Left ventricle myocardium superior (tissue), 1 donor: Measurements from ENCODE around the gene BOC. TPM values are rescaled to one million over a fixed set of nuclear protein-coding genes. Genes with fewer than 3 reads are reported as not detected.

Experiments used
- ATAC-seq: fragments of 200-7000 bp; cut with Tn5 transposase; one replicate; pipeline ENCODE4 v1.9.1; 2020; ENCODE audit warnings: mild to moderate bottlenecking, moderate library complexity
- DNase-seq: peaks from one replicate; pipeline ENCODE4 v3.0.0-alpha.2; 2020
- intact Hi-C: fragments of 100-400 bp; cut with micrococcal nuclease; formaldehyde crosslinking; loops from one replicate; pipeline ENCODE4 v1.11.0; 2022
- total RNA-seq: library from RNA; stranded (reverse); fragmentation: NEBNext Ultra II Directional; extraction: Animal tissue kit (Norgen Biotek cat#: 25700); gene quantifications from one replicate; pipeline ENCODE4 v1.2.1, GENCODE V29; 2021
- donor health status: DM: no; HTN: yes; CAD: no; lungs with severe emphysema.

The BOC gene
- total RNA-seq, 1 donor from 2014 or later = 5.5 TPM

DNA sequence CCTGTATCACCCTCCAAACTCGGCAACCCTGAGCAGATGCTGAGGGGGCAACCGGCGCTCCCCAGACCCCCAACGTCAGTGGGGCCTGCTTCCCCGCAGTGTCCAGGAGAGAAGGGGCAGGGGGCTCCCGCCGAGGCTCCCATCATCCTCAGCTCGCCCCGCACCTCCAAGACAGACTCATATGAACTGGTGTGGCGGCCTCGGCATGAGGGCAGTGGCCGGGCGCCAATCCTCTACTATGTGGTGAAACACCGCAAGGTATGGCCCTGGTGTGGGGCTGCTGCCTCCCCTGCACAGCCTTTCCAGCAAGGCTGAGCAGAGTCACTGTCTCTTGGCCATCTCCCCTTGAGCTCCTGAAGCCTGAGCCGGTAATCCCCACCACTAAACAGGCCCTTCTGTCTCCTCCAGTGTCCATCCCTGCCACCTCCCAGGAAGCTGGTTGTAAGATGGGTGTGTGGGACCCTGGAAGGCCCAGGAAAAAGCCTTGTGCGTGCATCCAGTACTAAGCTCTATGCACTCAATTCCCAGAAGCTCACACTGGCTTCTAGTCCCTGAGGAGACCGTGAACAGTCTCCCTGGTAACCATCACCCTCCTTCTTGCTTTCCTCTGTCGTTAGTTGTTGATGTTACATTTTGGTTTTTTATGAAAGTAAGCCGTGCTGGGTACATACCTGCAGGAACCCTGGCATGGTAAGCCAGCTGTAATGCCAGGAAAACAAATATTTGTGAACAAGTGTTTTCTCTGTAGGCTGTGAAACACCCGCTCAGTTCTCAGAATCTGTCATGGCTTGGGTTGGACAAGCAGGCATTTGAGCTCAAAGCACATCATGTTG, 63.3 kb downstream of the BOC start:
- DNase-seq (no peak), ATAC-seq (no peak)
- intact Hi-C loops = no loop called here

DNA sequence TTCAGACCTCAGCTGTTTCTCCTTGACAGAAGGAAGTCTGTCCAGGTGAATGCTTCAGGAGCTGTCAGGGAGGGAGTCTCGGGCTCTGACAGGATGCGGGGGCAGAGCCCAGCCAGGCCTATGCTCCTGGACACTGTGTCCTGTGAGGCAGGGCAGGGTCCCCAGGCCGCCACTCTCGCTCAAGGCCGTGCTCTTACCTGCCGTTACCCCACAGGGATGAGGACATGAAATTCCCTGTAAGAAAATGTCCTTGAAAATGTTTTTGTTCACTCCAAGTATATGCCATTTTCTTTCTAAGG, 63.9 kb downstream of the BOC start:
- intact Hi-C loops = no loop called here
- DNase-seq = no peak
- no peak for ATAC-seq

DNA sequence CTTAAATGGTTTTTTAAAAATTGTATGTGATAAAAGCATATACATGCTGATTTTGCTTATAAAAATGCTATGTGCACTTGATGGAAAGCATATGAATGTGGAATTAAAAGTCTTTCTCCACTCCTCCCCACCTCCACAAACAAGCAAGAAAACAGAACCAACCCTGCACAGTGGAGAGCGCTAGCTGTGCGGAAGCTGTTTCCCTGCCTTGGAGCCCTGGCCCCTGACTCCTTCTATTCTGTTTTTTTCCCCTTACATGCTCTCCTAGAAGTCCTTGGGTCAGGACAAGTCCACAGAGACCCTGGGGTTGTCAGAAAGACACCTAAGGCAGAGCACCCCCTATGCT, 64.2 kb downstream of the BOC start:
- DNase-seq (no peak), ATAC-seq (peak; percentile 42)
- intact Hi-C loops = no loop called here

DNA sequence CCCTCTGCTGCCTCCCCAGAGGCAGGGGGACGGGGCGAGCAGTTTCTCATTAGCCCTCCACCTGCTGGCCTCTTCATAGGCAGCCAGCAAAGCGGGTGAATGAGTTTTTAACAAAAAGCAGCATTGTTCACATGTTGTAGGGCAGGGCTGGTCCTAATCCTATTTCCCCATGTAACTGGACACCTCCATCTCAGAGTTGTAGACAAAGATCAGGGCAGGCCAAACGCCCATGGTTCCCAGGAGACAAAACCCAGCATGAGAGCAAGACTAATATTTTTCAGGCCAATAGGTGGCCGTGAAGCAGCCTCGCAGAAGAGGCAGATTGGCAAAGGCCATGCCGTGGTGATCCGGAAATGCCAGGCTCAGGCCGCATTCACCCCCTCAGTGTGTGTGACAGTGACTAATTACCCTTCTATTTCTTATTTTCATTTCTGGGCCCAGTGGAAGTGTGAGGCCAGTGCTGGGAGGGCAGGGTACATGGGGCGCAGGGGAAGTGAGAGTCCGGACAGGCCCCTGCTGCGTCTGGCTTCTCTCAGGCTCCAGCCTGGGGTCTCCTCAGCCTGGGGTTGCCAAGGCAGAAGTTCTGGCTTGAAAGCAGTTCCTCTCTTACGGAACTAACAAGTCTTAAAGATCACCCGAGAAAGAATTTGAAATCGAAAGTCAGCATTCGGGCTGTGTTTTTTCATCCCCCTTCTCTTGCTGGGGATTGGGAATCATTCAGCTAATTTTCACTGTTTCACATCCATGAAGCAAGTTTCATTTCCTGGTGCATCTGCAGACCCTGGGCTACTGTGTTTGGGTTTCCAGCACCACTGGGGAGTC, 64.8 kb downstream of the BOC start:
- DNase-seq (no peak), ATAC-seq (peak; percentile 80)
- intact Hi-C loops = no loop called here

DNA sequence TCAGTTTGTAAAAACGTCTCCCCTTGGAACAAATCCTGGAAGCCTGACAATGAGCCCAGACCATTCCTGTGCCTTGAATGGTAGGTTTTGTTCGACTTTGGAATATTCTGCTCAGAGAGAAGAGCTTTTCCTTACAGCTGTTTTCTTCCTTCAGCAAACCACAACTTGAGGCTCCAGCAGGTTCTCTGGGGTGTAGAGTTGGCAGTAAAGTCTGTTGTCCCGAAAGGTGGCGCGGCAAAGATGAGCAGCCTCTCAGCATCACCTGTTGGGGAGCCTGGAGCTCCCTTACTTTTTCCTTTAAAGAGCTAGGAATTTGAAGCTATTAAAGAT, 65.4 kb downstream of the BOC start:
- ATAC-seq (peak; percentile 43), DNase-seq (no peak)
- intact Hi-C loops = no loop called here

DNA sequence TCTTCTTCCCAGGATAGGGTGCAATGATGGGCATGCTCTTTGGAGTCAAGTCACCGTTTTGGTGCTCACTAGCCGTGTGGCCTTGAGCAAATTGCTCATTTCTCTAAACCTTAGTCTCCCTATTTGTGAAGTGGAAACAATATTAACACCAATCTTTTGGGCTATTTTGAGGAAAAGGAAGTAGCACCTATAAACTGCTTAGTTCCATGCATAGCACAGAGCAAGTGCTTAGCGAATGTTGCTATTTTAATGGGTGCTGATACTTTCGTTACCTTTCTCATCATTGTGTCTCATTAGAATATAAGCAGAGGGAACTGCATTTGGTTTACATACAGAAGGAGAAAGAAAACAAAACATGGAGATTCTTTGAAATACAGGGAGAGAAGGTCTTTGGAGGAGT, 66.1 kb downstream of the BOC start:
- intact Hi-C loops = no loop called here
- ATAC-seq (no peak), DNase-seq (no peak)

DNA sequence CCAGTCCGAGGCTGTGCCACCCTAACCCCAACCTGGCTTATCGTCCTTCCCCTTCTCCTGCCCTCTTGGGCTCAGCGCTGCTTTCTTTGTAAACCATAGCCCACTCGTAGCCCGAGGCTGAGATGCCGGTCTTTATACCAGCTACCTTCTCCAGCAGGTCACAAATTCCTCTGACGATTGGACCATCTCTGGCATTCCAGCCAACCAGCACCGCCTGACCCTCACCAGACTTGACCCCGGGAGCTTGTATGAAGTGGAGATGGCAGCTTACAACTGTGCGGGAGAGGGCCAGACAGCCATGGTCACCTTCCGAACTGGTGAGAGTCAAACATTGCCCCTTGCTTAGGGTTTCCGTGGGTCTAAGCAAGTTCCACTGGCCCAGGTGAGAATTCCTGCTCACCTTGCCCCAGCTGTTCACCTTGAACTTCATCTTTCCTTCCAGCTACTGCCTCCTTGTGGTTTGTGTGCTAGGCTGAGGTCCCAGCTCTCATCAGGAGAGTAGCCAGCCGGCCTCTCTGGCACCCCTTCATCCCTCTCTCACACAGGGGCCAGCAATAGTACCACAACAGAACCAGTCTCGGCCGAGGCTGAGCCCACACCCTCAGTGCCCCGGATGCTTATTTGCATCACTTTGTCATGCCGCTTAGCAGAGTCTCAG, 66.7 kb downstream of the BOC start:
- ATAC-seq (no peak), DNase-seq (no peak)
- intact Hi-C loops = no loop called here

DNA sequence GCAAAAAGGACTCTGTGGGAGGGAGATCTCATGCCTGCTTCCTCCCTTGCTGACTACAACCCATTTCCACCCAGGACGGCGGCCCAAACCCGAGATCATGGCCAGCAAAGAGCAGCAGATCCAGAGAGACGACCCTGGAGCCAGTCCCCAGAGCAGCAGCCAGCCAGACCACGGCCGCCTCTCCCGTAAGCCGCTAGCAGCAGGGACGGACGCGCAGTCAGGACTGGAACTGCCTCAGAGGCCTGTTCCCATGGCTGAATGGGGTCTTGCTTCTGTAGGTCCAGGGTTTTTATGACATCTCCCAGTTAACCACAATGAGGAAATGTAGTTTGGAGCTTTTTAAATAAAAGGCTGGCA, 67.2 kb downstream of the BOC start:
- intact Hi-C loops = no loop called here
- ATAC-seq (no peak), DNase-seq (no peak)

DNA sequence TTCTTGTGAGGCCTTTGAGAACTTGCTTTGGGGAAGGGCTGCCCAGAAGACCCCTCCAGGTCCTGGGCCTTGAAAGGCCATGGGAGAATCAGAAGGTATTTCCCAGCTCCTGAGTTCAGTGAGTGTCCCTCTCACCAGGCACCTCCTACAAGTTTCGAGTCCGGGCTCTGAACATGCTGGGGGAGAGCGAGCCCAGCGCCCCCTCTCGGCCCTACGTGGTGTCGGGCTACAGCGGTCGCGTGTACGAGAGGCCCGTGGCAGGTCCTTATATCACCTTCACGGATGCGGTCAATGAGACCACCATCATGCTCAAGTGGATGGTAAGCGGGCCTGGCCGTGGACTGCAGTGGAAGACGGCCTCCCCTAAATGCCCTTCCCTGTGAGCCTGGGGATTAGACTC, 68.3 kb downstream of the BOC start:
- ATAC-seq = no peak
- no peak for DNase-seq
- intact Hi-C loops = no loop called here

DNA sequence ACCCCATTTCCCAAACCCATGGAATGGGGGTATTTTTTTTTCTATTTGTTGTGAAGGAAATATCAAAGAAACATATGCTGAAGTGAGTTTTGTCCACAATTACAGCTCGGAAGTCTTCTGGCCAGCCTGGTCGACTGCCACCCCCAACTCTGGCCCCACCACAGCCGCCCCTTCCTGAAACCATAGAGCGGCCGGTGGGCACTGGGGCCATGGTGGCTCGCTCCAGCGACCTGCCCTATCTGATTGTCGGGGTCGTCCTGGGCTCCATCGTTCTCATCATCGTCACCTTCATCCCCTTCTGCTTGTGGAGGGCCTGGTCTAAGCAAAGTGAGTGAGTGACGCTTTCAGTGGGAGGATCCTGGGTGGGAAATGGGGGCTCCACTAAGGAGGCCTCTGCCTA, 71.9 kb downstream of the BOC start:
- ATAC-seq (no peak), DNase-seq (no peak)
- intact Hi-C loops = no loop called here

DNA sequence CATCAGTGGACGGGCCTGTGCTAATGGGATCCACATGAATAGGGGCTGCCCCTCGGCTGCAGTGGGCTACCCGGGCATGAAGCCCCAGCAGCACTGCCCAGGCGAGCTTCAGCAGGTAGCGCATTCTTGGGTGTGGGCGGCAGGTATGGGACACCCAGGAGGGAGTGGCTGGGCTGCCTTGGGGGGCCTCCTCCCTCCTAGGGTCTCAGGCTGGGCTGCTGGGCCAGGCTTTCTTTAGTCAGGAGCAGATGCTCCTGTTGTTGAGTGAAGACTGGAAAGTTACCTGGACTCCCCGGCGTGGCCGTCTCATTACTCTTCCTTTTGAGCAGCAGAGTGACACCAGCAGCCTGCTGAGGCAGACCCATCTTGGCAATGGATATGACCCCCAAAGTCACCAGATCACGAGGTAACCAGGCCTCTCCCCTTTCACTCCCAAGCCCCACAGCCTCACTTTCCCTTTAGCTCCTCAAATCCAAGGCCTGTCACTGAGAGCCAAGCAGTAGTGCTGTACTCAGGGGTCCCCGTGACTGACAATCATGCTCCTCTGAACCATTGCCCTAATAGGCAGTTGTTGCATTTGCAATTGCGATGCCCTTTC, 73.2 kb downstream of the BOC start:
- intact Hi-C loops = loop anchor here (5.0 kb wide), 1 partner anchor 147 kb away; no protein-coding TSS in a partner anchor
- no peak for ATAC-seq
- DNase-seq = no peak

DNA sequence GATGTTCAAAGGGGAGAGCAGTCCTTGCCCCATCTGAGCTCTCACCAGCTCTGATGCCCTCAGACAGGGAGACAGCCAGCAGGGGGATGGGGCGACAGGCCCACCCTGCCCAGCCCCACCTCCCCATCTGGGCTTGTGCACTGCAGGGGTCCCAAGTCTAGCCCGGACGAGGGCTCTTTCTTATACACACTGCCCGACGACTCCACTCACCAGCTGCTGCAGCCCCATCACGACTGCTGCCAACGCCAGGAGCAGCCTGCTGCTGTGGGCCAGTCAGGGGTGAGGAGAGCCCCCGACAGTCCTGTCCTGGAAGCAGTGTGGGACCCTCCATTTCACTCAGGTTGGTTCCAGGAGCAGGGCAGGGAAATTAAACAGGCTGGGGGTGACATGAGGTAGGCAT, 73.9 kb downstream of the BOC start:
- DNase-seq = no peak
- ATAC-seq = no peak
- intact Hi-C loops = loop anchor here (5.0 kb wide), 1 partner anchor 148 kb away; no protein-coding TSS in a partner anchor

DNA sequence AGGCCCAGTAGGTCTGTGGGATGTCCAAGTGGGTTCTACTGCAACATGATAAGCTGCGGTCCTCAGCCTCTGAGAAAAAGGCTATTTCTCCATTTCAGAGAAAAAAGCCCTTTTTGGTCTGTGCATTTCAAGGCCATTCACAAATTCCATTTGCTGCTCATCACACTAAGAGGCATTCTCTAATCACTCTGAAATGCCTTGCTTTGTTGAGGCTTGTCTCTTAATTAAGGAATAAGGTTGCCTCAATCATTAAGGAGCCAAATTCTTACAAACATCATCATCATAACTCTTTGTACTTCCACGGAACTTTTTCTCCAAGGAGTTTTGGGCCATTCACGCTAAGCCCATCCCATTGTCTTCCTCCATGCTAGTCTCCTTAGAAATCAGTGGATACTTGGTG, 74.4 kb downstream of the BOC start:
- intact Hi-C loops = loop anchor here (2.0 to 5.0 kb wide), 2 partner anchors 148 to 235 kb away; no protein-coding TSS in a partner anchor
- ATAC-seq (no peak), DNase-seq (no peak)

DNA sequence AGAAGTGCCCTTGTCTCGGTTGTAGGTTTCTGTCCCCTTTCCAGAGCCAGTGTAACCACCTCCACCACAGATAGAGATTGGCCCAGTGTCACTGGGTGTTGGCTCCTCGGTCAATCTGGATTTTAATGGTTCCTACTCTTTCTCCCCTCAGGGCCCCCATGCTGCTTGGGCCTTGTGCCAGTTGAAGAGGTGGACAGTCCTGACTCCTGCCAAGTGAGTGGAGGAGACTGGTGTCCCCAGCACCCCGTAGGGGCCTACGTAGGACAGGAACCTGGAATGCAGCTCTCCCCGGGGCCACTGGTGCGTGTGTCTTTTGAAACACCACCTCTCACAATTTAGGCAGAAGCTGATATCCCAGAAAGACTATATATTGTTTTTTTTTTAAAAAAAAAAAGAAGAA, 75.2 kb downstream of the BOC start:
- intact Hi-C loops = loop anchor here (2.0 to 5.0 kb wide), 2 partner anchors 149 to 236 kb away; no protein-coding TSS in a partner anchor
- no peak for ATAC-seq
- no peak for DNase-seq

DNA sequence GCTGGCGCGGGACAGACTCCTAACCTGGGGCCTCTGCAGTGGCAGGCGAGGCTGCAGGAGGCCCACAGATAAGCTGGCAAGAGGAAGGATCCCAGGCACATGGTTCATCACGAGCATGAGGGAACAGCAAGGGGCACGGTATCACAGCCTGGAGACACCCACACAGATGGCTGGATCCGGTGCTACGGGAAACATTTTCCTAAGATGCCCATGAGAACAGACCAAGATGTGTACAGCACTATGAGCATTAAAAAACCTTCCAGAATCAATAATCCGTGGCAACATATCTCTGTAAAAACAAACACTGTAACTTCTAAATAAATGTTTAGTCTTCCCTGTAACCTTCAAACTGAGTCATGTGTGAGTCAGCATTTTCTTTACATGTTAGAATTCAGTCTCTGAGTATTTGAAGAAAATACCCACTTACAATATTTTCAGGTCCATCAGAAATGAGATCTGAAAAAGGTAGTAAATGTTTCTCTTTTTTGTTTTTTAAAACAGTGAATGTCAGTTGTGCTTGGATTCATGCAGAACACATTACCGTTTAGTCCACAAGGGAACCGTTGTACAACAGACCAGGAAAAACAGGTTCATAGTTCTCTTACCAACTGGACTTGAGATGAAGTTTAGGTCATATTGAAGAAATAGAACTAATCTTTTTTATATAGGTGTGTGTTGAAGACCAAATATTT, 75.9 kb downstream of the BOC start:
- DNase-seq (no peak), ATAC-seq (peak; percentile 14)
- intact Hi-C loops = loop anchor here (2.0 to 5.0 kb wide), 2 partner anchors 150 to 236 kb away; no protein-coding TSS in a partner anchor

DNA sequence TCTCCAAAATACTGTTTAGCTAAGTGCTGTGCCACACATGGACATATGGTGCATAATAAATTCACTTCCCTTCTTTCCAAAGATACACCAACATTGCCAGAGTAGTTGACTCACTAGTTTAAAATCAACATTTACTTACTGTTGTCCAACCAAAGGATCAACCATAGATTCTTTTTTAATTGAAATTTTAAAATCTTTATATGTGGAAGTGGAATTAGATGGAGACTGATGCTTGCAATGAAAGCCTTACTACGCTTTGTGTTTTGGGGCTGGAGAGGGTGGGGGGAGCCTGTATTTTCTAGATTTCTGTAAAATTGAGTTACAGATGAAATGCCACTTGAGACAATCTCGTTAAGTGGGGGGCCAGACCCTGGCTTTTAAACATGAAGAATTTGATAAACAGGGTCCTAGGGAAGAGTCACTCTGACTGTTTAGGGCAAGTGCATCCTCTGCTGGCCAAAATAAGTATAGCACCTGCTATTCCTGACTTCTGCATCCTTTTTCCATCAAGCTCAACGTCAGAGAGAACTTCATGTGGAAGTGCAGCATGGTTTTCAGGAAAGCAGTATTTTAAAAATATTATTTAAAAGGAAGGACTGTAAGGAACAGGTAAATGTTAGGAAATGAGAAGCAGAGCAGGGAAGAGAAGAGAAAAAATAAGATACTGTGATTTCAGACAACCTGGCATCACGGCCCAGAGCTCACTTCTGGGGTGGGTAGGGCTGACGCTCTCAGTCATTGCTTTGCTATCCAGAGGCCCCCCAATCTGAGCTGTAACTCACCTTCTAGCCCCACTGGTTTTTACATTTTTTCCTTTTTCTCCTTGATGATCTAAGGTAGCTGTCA, 76.7 kb downstream of the BOC start:
- ATAC-seq (peak; percentile 67), DNase-seq (no peak)
- intact Hi-C loops = loop anchor here (2.0 to 5.0 kb wide), 2 partner anchors 151 to 237 kb away; no protein-coding TSS in a partner anchor

DNA sequence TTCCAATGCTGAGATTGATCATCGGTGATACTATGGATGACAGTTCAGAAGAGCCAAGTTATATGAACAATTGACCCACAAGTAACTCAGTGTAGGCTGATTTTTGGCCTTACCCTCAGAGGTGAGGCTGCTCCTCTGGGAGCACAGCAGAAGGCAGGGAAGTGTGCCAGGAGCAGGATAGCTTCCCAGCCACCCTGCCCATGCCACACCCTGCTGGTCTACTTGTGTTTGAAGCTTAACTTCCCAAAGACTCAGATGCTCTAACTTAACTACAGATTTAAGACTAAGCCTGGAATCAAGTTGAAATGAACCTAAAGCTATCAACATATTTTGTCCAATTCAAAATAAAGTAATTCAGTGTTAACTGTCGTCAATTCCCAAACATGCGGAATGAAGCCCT, 77.5 kb downstream of the BOC start:
- ATAC-seq = no peak
- intact Hi-C loops = loop anchor here (5.0 kb wide), 1 partner anchor 152 kb away; no protein-coding TSS in a partner anchor
- DNase-seq = no peak

DNA sequence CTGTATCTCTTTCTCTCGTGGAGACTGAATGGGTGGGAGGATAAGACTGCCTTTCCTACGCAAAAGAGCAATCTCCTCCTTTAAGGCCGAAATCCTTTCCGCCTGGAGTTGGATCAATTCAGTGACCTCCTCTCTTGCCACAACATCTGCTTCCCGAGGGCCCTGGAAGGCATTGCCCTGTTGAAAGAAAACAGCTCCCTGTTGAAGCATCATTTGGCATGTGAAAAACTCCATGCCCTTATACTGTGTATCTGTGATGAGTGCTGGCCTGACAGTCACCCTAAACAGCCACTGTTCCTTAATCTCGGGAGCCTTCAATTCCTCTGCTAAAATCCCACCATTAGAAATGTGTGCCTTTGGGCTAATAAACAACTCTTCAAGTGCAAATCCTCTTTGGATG, 80.2 kb downstream of the BOC start:
- no peak for DNase-seq
- intact Hi-C loops = no loop called here
- no peak for ATAC-seq
